Hepatocyte (in vitro differentiated cells): ENCODE measurements around the gene RBM4B. TPM values are rescaled to one million over a fixed set of nuclear protein-coding genes. Genes with fewer than 3 reads are reported as not detected.

Source experiments
- DNase-seq: peaks from one replicate; pipeline ENCODE4 v3.0.0-alpha.2; 2016; ENCODE audit warnings: low spot score
- H2AFZ ChIP-seq: fragments of 200-600 bp; sonication (generic); 2 replicates; pipeline ENCODE4 v1.6.0; 2016; ENCODE audit warnings: antibody characterized with exemption, mild to moderate bottlenecking
- H3K27ac ChIP-seq: fragments of 200-600 bp; sonication (generic); 2 replicates; pipeline ENCODE4 v1.5.1; 2016; ENCODE audit warnings: mild to moderate bottlenecking
- H3K27me3 ChIP-seq: fragments of 200-600 bp; sonication (generic); 2 replicates; pipeline ENCODE4 v1.6.1; 2016
- H3K36me3 ChIP-seq: fragments of 200-600 bp; sonication (generic); replicated peaks from 2 replicates; pipeline ENCODE4 v1.5.1; 2016; ENCODE audit warnings: low read depth; ENCODE audit not compliant: insufficient read depth
- H3K4me1 ChIP-seq: fragments of 200-600 bp; sonication (generic); 2 replicates; pipeline ENCODE4 v1.5.1; 2016; ENCODE audit warnings: mild to moderate bottlenecking, moderate library complexity; ENCODE audit not compliant: insufficient read depth
- H3K4me2 ChIP-seq: fragments of 200-600 bp; sonication (generic); 2 replicates; pipeline ENCODE4 v1.6.0; 2016
- H3K4me3 ChIP-seq: fragments of 200-600 bp; sonication (generic); 2 replicates; pipeline ENCODE4 v1.5.1; 2016; ENCODE audit warnings: mild to moderate bottlenecking
- H3K79me2 ChIP-seq: fragments of 200-600 bp; sonication (generic); 2 replicates; pipeline ENCODE4 v1.6.0; 2017; ENCODE audit warnings: mild to moderate bottlenecking
- H3K9me2 ChIP-seq: fragments of 200-600 bp; sonication (generic); replicated peaks from 2 replicates; pipeline ENCODE4 v1.6.0; 2017; ENCODE audit warnings: mild to moderate bottlenecking; ENCODE audit not compliant: insufficient read depth
- H3K9me3 ChIP-seq: fragments of 200-600 bp; sonication (generic); 2 replicates; pipeline ENCODE4 v1.5.1; 2016; ENCODE audit warnings: low read depth, mild to moderate bottlenecking
- H4K20me1 ChIP-seq: fragments of 200-600 bp; sonication (generic); 2 replicates; pipeline ENCODE4 v1.6.0; 2016; ENCODE audit warnings: mild to moderate bottlenecking; ENCODE audit not compliant: insufficient read depth, poor library complexity, severe bottlenecking
- EZH2 ChIP-seq: fragments of 200-600 bp; sonication (generic); IDR thresholded peaks from 2 replicates; pipeline ENCODE4 v1.6.1; 2016; ENCODE audit warnings: antibody characterized with exemption, mild to moderate bottlenecking, borderline replicate concordance
- EZH2phosphoT487 ChIP-seq: fragments of 200-600 bp; sonication (generic); IDR thresholded peaks from one replicate; pipeline ENCODE4 v1.6.1; 2018; ENCODE audit warnings: antibody characterized with exemption, mild to moderate bottlenecking, low read depth, moderate library complexity; ENCODE audit not compliant: unreplicated experiment, severe bottlenecking
- whole genome bisulfite sequencing: methylation state at CpG from one replicate; pipeline ENCODE4 v1.1.6; 2016; ENCODE audit warnings: low lambda C conversion rate; ENCODE audit errors: missing lambda C conversion rate; 5-methylcytosine and 5-hydroxymethylcytosine counted together
- polyA plus RNA-seq: library from polyadenylated mRNA; unstranded; fragments of >200 nt; fragmentation: Nextera tagmentation; extraction: Ambion mirVana; gene quantifications from 2 replicates; pipeline ENCODE4 v1.2.1, GENCODE V29; 2016
- total RNA-seq: library from RNA; depleted of rRNA; stranded (reverse); fragments of >200 nt; gene quantifications from 2 replicates; pipeline ENCODE4 v1.2.3, GENCODE V29; 2014
- TF ChIP-seq, protein P1 (sequence below): fragments of 200-600 bp; sonication (generic); IDR thresholded peaks from 2 replicates; pipeline ENCODE4 v1.5.1; 2016; ENCODE audit warnings: antibody characterized with exemption, mild to moderate bottlenecking; ENCODE audit not compliant: poor library complexity

Gene RBM4B
- total and polyA plus RNA-seq, 2 experiments from 2014 or later = 25.7 to 33.4 TPM

DNA sequence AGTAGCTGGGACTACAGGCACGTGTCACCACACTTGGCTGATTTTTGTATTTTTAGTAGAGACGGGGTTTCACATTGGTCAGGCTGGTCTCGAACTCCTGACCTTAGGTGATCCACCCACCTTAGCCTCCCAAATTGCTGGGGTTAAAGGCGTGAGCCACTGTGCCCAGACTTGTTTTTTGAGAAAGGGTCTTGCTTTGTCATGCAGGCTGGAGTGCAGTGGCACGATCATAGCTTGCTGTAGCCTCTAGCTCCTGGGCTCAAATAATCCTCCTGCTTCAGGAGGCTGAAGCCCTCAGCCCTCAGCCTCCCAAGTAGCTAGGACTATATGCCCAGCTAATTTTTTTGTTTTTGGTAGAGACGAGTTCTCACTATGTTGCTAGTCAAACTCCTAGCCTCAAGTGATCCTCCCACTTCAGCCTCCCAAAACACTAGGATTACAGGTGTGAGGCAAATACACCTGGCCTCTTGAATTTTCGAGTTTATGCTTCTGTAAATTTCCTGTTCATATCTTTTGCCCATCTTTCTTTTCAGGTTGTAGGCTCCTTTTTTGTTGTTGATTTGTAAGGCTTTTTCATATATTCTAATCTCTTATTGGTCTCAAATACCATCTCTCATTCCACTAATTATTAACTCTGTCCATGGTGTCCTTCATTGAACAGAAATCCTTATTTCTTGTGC lies 3.4 kb upstream of the RBM4B start:
- no peak overlapping the region for H2AFZ ChIP-seq
- peaks cover under 1% of the 10 kb centered on the region for H4K20me1 ChIP-seq
- peaks cover 12% of the 10 kb centered on the region for H3K79me2 ChIP-seq
- H3K27me3 ChIP-seq = no peaks in the 10 kb centered on the region
- H3K9me2 ChIP-seq = no peaks in the 10 kb centered on the region
- H3K4me2 ChIP-seq = no peak overlapping the region
- H3K4me1 ChIP-seq = peaks cover 10% of the 10 kb centered on the region
- H3K9me3 ChIP-seq = no peaks in the 10 kb centered on the region
- no peak overlapping the region for H3K4me3 ChIP-seq
- H3K36me3 ChIP-seq = no peaks in the 10 kb centered on the region
- WGBS = 94% methylated on average over 7 of the region's 7 CpGs
- H3K27ac ChIP-seq = no peak overlapping the region
- DNase-seq = no peak
- TF ChIP-seq, protein P1, sequence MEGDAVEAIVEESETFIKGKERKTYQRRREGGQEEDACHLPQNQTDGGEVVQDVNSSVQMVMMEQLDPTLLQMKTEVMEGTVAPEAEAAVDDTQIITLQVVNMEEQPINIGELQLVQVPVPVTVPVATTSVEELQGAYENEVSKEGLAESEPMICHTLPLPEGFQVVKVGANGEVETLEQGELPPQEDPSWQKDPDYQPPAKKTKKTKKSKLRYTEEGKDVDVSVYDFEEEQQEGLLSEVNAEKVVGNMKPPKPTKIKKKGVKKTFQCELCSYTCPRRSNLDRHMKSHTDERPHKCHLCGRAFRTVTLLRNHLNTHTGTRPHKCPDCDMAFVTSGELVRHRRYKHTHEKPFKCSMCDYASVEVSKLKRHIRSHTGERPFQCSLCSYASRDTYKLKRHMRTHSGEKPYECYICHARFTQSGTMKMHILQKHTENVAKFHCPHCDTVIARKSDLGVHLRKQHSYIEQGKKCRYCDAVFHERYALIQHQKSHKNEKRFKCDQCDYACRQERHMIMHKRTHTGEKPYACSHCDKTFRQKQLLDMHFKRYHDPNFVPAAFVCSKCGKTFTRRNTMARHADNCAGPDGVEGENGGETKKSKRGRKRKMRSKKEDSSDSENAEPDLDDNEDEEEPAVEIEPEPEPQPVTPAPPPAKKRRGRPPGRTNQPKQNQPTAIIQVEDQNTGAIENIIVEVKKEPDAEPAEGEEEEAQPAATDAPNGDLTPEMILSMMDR = no peak
- TF ChIP-seq EZH2 (no peak), EZH2phosphoT487 (no peak)

DNA sequence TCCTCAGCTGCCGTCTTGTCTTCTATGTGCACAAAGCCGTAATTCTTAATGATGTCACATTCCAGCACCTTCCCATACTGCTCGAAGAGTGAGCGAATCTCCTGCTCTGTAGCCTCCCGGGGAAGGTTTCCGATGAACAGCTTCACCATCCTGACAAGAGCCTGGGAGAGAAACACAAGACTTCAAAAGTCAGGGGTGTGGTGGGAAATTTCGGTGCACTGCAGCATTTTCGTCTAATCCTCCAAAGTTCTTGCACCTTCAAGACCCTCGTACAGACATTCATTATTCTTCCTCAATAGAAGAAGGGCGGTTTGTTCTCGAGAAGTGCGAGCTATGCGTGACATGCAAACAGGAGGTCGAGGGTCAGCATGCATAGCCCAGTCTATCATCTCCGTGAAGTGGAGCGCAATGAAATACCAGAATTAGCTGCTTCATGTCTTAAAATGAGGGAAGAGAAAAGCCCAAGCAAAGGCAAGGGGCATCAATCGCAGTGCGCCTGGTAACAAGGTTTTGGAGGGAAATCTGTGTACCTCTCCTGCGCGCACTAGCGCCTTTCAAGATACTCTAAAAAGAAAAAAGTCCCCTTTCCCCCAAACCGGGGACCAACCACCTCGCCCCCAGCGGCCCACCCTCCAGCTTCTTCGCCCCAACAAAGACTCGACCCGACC lies 622 bp downstream of the RBM4B start:
- H2AFZ ChIP-seq = peak overlapping the region; percentile 82
- peaks cover 3% of the 10 kb centered on the region for H3K36me3 ChIP-seq
- no peak for DNase-seq
- H4K20me1 ChIP-seq = peaks cover 34% of the 10 kb centered on the region
- H3K9me3 ChIP-seq = no peaks in the 10 kb centered on the region
- H3K4me2 ChIP-seq = peak overlapping the region; percentile 95
- no peaks in the 10 kb centered on the region for H3K9me2 ChIP-seq
- H3K79me2 ChIP-seq = peaks cover 52% of the 10 kb centered on the region
- no peak for TF ChIP-seq EZH2
- no peak for TF ChIP-seq EZH2phosphoT487
- TF ChIP-seq, protein P1 = no peak
- no peaks in the 10 kb centered on the region for H3K27me3 ChIP-seq
- H3K4me3 ChIP-seq = peak overlapping the region; percentile 69
- 13% methylated on average over 24 of the region's 27 CpGs for WGBS
- peaks cover 24% of the 10 kb centered on the region for H3K4me1 ChIP-seq
- H3K27ac ChIP-seq = peak overlapping the region; percentile 96

DNA sequence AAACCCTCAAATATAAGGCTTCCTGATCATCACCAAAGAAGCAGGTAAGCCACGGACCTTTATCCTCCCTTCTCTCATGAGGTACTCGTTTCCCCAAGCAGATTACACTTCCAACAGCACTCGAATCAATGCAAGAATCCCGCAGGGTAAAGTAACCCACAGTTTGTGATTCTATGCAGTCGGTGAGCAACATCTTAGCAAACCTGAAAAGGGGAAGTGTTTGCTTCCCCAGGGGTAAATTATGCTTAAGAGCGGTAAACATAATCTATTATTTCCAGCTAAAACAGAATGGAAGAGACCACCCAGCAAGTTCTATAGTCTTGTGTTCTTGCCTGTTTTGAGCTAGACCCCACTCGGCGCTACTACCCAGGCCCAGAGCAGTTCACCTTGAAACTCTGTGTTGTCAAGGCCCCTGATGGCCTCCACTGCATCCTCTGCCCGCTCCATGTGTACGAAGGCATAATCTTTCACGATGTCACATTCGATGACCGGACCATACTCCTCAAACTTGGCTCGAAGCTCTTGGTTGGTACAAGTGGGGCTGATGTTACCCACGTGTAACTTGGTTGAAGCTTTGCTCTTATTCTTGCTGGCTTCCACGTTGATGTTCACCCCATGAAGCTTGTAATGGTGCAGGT lies 1.3 kb downstream of the RBM4B start:
- Histone ChIP-seq H3K79me2 (peaks cover 59% of the 10 kb centered on the region), H3K4me2 (peak overlapping the region; percentile 95), H3K9me2 (no peaks in the 10 kb centered on the region), H3K4me3 (peak overlapping the region; percentile 0), H3K36me3 (peaks cover 3% of the 10 kb centered on the region), H3K4me1 (peaks cover 24% of the 10 kb centered on the region), H2AFZ (no peak overlapping the region), H3K27me3 (no peaks in the 10 kb centered on the region), H3K27ac (no peak overlapping the region), H4K20me1 (peaks cover 40% of the 10 kb centered on the region), H3K9me3 (no peaks in the 10 kb centered on the region)
- TF ChIP-seq EZH2 = no peak
- DNase-seq = no peak
- WGBS = 76% methylated on average over 16 of the region's 16 CpGs
